GM19455 (cell line): ENCODE measurements around the gene BMX.

ENCODE experiments used
- ATAC-seq: cut with Tn5 transposase; IDR thresholded peaks from one replicate; pipeline ENCODE4 v1.9.1; 2021; ENCODE audit not compliant: unreplicated experiment

Gene BMX

DNA sequence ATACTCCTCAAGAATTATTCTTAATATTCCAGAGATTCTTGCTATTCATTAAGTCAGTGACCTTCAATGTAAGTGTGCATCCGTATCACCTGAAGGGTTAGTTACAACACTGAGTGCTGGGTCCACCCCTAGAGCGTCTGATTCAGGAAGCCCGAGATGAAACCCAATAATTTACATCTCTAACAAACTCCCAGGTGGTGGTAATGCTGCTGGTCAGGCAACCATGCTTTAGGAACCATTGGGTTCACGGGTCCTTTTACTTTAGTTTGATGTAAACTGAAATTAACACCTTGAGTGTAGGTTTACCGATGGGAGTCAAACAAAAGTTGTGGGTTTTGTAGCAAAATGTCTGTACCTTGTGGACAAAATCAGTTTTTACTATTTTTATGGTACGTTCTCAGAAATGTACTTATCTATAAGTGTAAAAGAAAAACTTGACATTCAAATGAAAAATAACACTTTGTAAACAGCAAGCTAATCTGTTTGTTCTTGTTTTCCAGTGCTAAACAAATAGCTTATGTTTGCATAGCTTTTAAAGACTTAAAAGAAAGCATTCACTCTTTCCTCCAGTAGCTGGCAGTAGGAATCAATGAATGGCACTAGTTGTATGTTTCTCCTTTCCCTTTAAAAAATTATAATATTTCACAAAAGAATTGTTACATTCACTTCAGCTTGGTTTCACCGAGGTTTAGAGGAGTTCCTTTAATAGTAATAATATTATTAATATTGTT is 67.4 kb downstream of the BMX start:
- ATAC-seq: no peak

- no peak for ATAC-seq
Measured at GRCh38 chrX:15570145-15570544, 69.5 kb downstream of the BMX start.

GRCh38 chrX:15574017-15574416 is 73.4 kb downstream of the BMX start:
- no peak for ATAC-seq

GRCh38 chrX:15576019-15576418 is 75.4 kb downstream of the BMX start:
- ATAC-seq: no peak

DNA sequence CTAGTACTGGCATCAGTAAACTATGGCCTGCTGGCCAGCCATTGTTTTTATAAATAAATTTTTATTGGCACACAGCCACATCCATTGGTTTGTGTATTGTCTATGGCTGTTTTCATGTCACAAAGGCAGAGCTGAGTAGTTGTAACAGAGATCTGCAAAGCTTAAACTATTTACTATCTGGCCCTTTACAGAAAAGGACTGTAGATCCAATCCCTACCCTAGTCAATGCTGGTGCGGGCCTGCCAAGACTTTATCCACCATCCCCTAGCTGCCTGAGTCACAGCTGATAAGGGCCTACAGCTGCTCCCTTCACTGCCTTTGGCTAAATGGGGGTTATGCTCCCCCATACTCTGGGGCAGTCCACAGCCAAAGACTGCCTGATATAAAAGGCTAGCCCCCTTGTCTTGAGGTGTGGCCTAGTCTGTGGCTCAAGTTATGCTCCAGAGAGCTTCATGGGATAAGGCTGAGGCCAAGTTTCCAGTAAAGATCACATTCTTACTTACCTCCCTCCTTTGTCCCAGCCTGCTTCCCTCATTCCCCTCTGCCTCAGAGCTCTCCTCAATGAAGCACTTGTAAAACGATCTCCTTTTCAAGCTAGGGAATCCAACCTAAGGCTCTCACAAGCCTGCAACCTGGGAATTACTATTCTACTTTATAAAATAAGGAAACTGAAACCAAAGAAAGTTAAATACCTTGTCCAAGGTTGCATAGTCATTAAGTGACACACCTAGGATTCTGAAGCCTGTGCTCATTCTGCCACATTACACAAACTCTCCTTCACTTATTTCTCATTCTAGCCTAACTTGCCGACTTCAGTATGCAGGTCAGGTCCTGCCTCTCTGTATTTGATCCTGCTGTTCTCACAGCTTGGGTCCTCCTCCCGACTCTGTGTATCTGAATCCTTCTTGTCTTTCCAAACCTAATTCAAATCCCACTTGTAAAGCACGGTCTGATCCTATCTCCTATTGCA is 79.5 kb downstream of the BMX start:
- ATAC-seq: no peak

GRCh38 chrX:15594371-15594770 is 93.8 kb downstream of the BMX start:
- ATAC-seq: no peak

DNA sequence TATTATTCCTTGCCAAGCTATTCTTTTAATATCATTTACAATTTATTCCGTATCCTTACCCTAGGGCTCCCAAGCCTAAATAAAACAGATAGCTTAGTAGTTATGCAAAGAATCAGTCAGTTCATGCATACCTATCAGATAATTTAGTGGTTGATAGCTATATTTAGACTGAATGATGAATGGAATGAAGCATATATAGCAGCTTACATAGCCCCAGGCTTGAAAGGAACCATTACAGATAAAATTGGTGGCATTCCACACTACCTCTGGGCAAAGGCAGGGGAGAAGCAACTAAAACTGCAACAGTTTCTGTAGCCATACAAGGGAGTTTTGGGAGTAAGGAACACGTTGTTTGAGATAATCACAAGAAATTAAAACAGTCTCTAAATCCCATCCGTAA is 97.4 kb downstream of the BMX start:
- ATAC-seq: no peak

DNA sequence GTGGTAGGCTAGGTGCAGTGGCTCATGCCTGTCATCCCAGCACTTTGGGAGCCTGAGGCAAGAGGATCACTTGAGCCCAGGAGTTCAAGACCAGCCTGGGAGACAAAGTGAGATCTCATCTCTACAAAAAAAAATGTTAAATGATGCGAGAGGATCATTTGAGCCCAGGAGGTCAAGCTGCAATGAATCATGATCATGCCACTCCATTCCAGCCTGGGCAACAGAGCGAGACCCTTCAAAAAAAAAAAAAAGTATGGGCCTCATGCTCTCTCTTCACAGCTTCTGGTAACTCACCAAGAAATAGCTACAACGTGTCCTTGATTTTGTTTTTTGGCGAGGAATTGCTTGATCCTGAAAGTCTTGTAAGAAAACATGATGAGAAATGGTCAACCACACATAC is 98.9 kb downstream of the BMX start:
- no peak for ATAC-seq

GRCh38 chrX:15600049-15600448 is 99.4 kb downstream of the BMX start:
- ATAC-seq: no peak

GRCh38 chrX:15600745-15601144 is 100.1 kb downstream of the BMX start, which contains the start of gene ACE2:
Gene ACE2 (minus strand): TSS chrX:15600960. CDS start chrX:15600911, 49 bp downstream.
- no peak for ATAC-seq

GRCh38 chrX:15601932-15602331 is 101.3 kb downstream of the BMX start:
- no peak for ATAC-seq

DNA sequence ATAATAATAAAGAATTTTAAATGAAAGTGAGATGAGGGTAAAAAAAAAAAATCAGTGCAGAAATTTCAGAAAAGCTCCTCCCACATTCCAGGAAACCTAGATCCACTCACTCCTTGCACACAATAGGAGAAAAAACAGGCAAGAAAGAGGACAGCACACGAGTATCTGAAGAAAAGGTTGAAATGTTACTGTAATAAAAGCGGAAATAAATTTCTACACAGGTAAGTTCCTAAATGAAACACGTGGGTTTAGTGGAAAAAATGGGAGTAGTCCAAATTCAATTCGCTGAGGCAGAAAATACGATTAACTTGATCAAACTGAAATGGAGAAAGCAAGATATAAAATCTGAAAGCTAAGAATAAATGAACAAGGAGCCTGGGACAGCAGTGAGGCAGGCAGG is 102.2 kb downstream of the BMX start:
- ATAC-seq: no peak

- ATAC-seq: no peak
Measured at GRCh38 chrX:15605226-15605625, 104.6 kb downstream of the BMX start.
